Esophagus muscularis mucosa (tissue), 4 donors: ENCODE data around the gene AP1G1.

Source experiments
- CTCF ChIP-seq, 3 experiments: fragments of 200-600 bp in 2 of 3; fragments of 450-650 bp in 1 of 3; sonication (generic) in 2 of 3; IDR thresholded peaks; one replicate each; pipeline ENCODE4 v1.5.1; 2017 to 2019; ENCODE audit warnings: antibody characterized with exemption in 3 of 3, mild to moderate bottlenecking in 2 of 3, moderate library complexity in 1 of 3
- EP300 ChIP-seq: sonication (generic); formaldehyde crosslinking; IDR thresholded peaks from one replicate; pipeline ENCODE4 v1.6.1; 2017; ENCODE audit warnings: antibody characterized with exemption
- POLR2A ChIP-seq: fragments of 450-650 bp; IDR thresholded peaks from one replicate; pipeline ENCODE4 v1.6.1; 2017; ENCODE audit warnings: antibody characterized with exemption, moderate library complexity, mild to moderate bottlenecking, low read depth
- POLR2AphosphoS5 ChIP-seq, 2 donors: sonication (generic); formaldehyde crosslinking; IDR thresholded peaks; one replicate each; pipeline ENCODE4 v1.6.1; 2017; ENCODE audit warnings: antibody characterized with exemption in 2 of 2

GRCh38 chr16:71758293-71758760 is 50.3 kb downstream of the AP1G1 start:
- TF ChIP-seq CTCF (IDR thresholded peaks at IDR 0.05): no peak
- no peak for TF ChIP-seq POLR2AphosphoS5 (IDR thresholded peaks at IDR 0.05)
- no peak for TF ChIP-seq POLR2A
- TF ChIP-seq EP300: no peak
